Left lobe of liver (tissue), 2 donors: ENCODE results near the gene EMILIN3. TPM values are rescaled to one million over a fixed set of nuclear protein-coding genes. Genes with fewer than 3 reads are reported as not detected.

Experiments
- ATAC-seq: fragments of 200-7000 bp; cut with Tn5 transposase; one replicate; pipeline ENCODE4 v1.9.1; 2020; ENCODE audit warnings: mild to moderate bottlenecking, moderate library complexity
- DNase-seq: peaks from one replicate; pipeline ENCODE4 v3.0.0-alpha.2; 2020; ENCODE audit warnings: low spot score
- total RNA-seq: library from RNA; stranded (reverse); gene quantifications from one replicate; pipeline ENCODE4 v1.2.1, GENCODE V29; 2021
- donor health status: DM: no; HTN: no; CAD: no; lungs with moderate emphysema.
- donor health status: DM: no; HTN: yes; CAD: no.

EMILIN3 gene
- total RNA-seq, 1 donor from 2014 or later, result 0.30 TPM

- ATAC-seq, result no peak
- no peak for DNase-seq
Measured at GRCh38 chr20:41349943-41350342, 16.7 kb downstream of the EMILIN3 start.

GRCh38 chr20:41349266-41349665 lies 17.4 kb downstream of the EMILIN3 start:
- ATAC-seq (no peak), DNase-seq (no peak)

- ATAC-seq, result no peak
- DNase-seq, result no peak
Measured at GRCh38 chr20:41348430-41349172, 18.0 kb downstream of the EMILIN3 start.

GRCh38 chr20:41347523-41348429 lies 18.8 kb downstream of the EMILIN3 start:
- no peak for ATAC-seq
- DNase-seq, result no peak

GRCh38 chr20:41345729-41346067 lies 20.9 kb downstream of the EMILIN3 start:
- ATAC-seq (no peak), DNase-seq (no peak)

GRCh38 chr20:41344938-41345728 lies 21.5 kb downstream of the EMILIN3 start:
- DNase-seq (no peak), ATAC-seq (no peak)

- DNase-seq (no peak), ATAC-seq (no peak)
Measured at GRCh38 chr20:41344477-41344876, 22.1 kb downstream of the EMILIN3 start.

- ATAC-seq (no peak), DNase-seq (no peak)
Measured at GRCh38 chr20:41342474-41343464, 23.8 kb downstream of the EMILIN3 start.

GRCh38 chr20:41340327-41341055 lies 26.1 kb downstream of the EMILIN3 start, which contains the start of gene LPIN3:
Gene LPIN3, plus strand, starts transcription at chr20:41340821. Its CDS starts 4,983 bp downstream, at chr20:41345804.
- peak; percentile 90 for ATAC-seq
- peak; percentile 95 for DNase-seq

GRCh38 chr20:41339957-41340326 lies 26.7 kb downstream of the EMILIN3 start:
- peak; percentile 84 for ATAC-seq

GRCh38 chr20:41336711-41337492 lies 29.7 kb downstream of the EMILIN3 start:
- DNase-seq, result no peak

More at GRCh38 chr20:41339957-41340326, 26.7 kb downstream of the EMILIN3 start:
- peak; percentile 90 for DNase-seq

GRCh38 chr20:41335591-41335990 lies 31.0 kb downstream of the EMILIN3 start:
- DNase-seq, result no peak

More at GRCh38 chr20:41336711-41337492, 29.7 kb downstream of the EMILIN3 start:
- ATAC-seq, result no peak

GRCh38 chr20:41334443-41335421 lies 31.9 kb downstream of the EMILIN3 start:
- DNase-seq (no peak), ATAC-seq (no peak)

More at GRCh38 chr20:41335591-41335990, 31.0 kb downstream of the EMILIN3 start:
- ATAC-seq, result no peak

GRCh38 chr20:41334036-41334435 lies 32.6 kb downstream of the EMILIN3 start:
- ATAC-seq (no peak), DNase-seq (no peak)

GRCh38 chr20:41331731-41332130 lies 34.9 kb downstream of the EMILIN3 start:
- DNase-seq (no peak), ATAC-seq (no peak)

- DNase-seq, result no peak
- ATAC-seq, result no peak
Measured at GRCh38 chr20:41330941-41331340, 35.7 kb downstream of the EMILIN3 start.

- DNase-seq (no peak), ATAC-seq (no peak)
Measured at GRCh38 chr20:41330343-41330720, 36.3 kb downstream of the EMILIN3 start.
